ENCODE data around the gene MISP. TPM values are rescaled to one million over a fixed set of nuclear protein-coding genes. Genes with fewer than 3 reads are reported as not detected.
A peak's percentile ranks its signal among the peaks of the same experiment; 100 is the strongest.

MISP gene
- total and polyA plus RNA-seq, 9 of the 15 experiments (the other 6 are each of a cell fraction or from before 2014, with no cell fraction given): 0.04 to 0.29 (median 0.05) TPM; not detected in 5

DNA sequence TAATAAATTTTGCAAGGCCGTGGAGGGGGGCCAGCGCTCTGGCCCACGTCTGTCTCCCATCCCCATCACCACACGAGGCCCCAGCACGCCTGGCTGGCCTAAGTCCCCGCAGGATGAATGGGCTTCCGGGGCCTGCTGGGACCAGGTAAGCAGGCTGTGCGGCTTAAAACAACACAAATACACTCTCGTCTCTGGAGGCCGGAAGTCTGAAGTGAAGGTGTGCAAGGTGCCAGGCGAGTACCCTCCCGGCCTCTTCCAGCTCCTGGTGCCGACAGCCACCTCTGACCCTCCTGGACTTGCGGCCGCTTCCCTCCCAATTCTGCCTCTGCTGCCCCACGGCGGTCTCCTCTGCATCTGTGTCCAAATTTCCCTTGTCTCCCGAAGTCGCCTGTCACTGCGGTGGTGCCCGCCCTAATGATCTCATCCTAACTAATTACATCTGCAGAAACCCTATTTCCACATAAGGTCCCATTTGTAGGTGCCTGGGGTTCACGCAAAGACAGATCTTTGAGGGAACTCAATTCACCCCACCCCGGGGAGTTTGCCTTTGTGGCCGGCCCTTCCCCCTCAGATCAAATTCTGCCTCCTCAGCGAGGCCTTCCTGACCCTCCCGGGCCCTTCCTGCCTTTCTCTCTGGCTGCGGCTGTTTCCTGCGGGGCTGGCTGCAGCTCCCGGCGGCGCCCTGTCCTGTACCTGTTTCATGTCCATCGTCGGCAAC lies 38.2 kb downstream of the MISP start (continued):
- TF ChIP-seq, protein P1, sequence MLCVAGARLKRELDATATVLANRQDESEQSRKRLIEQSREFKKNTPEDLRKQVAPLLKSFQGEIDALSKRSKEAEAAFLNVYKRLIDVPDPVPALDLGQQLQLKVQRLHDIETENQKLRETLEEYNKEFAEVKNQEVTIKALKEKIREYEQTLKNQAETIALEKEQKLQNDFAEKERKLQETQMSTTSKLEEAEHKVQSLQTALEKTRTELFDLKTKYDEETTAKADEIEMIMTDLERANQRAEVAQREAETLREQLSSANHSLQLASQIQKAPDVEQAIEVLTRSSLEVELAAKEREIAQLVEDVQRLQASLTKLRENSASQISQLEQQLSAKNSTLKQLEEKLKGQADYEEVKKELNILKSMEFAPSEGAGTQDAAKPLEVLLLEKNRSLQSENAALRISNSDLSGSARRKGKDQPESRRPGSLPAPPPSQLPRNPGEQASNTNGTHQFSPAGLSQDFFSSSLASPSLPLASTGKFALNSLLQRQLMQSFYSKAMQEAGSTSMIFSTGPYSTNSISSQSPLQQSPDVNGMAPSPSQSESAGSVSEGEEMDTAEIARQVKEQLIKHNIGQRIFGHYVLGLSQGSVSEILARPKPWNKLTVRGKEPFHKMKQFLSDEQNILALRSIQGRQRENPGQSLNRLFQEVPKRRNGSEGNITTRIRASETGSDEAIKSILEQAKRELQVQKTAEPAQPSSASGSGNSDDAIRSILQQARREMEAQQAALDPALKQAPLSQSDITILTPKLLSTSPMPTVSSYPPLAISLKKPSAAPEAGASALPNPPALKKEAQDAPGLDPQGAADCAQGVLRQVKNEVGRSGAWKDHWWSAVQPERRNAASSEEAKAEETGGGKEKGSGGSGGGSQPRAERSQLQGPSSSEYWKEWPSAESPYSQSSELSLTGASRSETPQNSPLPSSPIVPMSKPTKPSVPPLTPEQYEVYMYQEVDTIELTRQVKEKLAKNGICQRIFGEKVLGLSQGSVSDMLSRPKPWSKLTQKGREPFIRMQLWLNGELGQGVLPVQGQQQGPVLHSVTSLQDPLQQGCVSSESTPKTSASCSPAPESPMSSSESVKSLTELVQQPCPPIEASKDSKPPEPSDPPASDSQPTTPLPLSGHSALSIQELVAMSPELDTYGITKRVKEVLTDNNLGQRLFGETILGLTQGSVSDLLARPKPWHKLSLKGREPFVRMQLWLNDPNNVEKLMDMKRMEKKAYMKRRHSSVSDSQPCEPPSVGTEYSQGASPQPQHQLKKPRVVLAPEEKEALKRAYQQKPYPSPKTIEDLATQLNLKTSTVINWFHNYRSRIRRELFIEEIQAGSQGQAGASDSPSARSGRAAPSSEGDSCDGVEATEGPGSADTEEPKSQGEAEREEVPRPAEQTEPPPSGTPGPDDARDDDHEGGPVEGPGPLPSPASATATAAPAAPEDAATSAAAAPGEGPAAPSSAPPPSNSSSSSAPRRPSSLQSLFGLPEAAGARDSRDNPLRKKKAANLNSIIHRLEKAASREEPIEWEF (CRISPR knock-in tag; IDR thresholded peaks at IDR 0.05): no peak
- TF ChIP-seq, protein P2, sequence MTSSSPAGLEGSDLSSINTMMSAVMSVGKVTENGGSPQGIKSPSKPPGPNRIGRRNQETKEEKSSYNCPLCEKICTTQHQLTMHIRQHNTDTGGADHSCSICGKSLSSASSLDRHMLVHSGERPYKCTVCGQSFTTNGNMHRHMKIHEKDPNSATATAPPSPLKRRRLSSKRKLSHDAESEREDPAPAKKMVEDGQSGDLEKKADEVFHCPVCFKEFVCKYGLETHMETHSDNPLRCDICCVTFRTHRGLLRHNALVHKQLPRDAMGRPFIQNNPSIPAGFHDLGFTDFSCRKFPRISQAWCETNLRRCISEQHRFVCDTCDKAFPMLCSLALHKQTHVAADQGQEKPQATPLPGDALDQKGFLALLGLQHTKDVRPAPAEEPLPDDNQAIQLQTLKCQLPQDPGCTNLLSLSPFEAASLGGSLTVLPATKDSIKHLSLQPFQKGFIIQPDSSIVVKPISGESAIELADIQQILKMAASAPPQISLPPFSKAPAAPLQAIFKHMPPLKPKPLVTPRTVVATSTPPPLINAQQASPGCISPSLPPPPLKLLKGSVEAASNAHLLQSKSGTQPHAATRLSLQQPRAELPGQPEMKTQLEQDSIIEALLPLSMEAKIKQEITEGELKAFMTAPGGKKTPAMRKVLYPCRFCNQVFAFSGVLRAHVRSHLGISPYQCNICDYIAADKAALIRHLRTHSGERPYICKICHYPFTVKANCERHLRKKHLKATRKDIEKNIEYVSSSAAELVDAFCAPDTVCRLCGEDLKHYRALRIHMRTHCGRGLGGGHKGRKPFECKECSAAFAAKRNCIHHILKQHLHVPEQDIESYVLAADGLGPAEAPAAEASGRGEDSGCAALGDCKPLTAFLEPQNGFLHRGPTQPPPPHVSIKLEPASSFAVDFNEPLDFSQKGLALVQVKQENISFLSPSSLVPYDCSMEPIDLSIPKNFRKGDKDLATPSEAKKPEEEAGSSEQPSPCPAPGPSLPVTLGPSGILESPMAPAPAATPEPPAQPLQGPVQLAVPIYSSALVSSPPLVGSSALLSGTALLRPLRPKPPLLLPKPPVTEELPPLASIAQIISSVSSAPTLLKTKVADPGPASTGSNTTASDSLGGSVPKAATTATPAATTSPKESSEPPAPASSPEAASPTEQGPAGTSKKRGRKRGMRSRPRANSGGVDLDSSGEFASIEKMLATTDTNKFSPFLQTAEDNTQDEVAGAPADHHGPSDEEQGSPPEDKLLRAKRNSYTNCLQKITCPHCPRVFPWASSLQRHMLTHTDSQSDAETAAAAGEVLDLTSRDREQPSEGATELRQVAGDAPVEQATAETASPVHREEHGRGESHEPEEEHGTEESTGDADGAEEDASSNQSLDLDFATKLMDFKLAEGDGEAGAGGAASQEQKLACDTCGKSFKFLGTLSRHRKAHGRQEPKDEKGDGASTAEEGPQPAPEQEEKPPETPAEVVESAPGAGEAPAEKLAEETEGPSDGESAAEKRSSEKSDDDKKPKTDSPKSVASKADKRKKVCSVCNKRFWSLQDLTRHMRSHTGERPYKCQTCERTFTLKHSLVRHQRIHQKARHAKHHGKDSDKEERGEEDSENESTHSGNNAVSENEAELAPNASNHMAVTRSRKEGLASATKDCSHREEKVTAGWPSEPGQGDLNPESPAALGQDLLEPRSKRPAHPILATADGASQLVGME (CRISPR knock-in tag; IDR thresholded peaks at IDR 0.05): no peak
- TF ChIP-seq NR2F6 (CRISPR knock-in tag; IDR thresholded peaks at IDR 0.05): no peak
- TF ChIP-seq, protein P3, sequence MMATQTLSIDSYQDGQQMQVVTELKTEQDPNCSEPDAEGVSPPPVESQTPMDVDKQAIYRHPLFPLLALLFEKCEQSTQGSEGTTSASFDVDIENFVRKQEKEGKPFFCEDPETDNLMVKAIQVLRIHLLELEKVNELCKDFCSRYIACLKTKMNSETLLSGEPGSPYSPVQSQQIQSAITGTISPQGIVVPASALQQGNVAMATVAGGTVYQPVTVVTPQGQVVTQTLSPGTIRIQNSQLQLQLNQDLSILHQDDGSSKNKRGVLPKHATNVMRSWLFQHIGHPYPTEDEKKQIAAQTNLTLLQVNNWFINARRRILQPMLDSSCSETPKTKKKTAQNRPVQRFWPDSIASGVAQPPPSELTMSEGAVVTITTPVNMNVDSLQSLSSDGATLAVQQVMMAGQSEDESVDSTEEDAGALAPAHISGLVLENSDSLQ (IDR thresholded peaks at IDR 0.05): peak; percentile 64
- peak; percentile 7 to 14; a peak in 1 of 4 replicates for TF ChIP-seq NRF1 (conservative IDR thresholded peaks at IDR 0.05 in 1 of 2, IDR thresholded peaks at IDR 0.05 in 1 of 2)
- TF ChIP-seq KDM2B (CRISPR knock-in tag; IDR thresholded peaks at IDR 0.05): no peak
- TF ChIP-seq JUN (IDR thresholded peaks at IDR 0.05; ENCODE audit: borderline replicate concordance, low read depth, low read length): peak; percentile 56; the same call in 1 of the 2 replicates
- no peak for TF ChIP-seq JUN (CRISPR knock-in tag; IDR thresholded peaks at IDR 0.05; ENCODE audit: borderline replicate concordance)
- TF ChIP-seq SIRT6 (IDR thresholded peaks at IDR 0.05; ENCODE audit: low read depth, low read length): no peak
- TF ChIP-seq DPF2 (IDR thresholded peaks at IDR 0.05): 0 out of 2 replicates have a peak, but pooled peaks have one; percentile 7
- TF ChIP-seq, protein P4, sequence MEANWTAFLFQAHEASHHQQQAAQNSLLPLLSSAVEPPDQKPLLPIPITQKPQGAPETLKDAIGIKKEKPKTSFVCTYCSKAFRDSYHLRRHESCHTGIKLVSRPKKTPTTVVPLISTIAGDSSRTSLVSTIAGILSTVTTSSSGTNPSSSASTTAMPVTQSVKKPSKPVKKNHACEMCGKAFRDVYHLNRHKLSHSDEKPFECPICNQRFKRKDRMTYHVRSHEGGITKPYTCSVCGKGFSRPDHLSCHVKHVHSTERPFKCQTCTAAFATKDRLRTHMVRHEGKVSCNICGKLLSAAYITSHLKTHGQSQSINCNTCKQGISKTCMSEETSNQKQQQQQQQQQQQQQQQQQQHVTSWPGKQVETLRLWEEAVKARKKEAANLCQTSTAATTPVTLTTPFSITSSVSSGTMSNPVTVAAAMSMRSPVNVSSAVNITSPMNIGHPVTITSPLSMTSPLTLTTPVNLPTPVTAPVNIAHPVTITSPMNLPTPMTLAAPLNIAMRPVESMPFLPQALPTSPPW (CRISPR knock-in tag; IDR thresholded peaks at IDR 0.05): peak; percentile 55
- TF ChIP-seq SUPT5H (IDR thresholded peaks at IDR 0.05): peak; percentile 36; the same call in 1 of the 2 replicates
- no peak for TF ChIP-seq HDGF (IDR thresholded peaks at IDR 0.05)
